Panc1 (cell line): ENCODE results near the gene ECT2. TPM values are rescaled to one million over a fixed set of nuclear protein-coding genes. Genes with fewer than 3 reads are reported as not detected.

Source experiments
- ATAC-seq: fragments of 200-7000 bp; cut with Tn5 transposase; 2 replicates; pipeline ENCODE4 v1.9.1; 2020; ENCODE audit warnings: mild to moderate bottlenecking, moderate library complexity
- BruUV-seq: library from RNA; stranded (reverse); fragments of 400-500 nt; replicated peaks from 2 replicates; lab custom pipeline; 2021; lab: Mats Ljungman, UMichigan
- CTCF ChIA-PET: fragments of 300-600 bp; sonication (Branson Sonifier 250); formaldehyde crosslinking; loops from one replicate; lab custom pipeline; 2022; ENCODE audit warnings: antibody characterized with exemption; lab: Charles Lee
- POLR2A ChIA-PET: fragments of 300-600 bp; sonication (Branson Sonifier 250); formaldehyde crosslinking; loops from one replicate; lab custom pipeline; 2022; ENCODE audit warnings: antibody characterized with exemption; lab: Charles Lee
- DNase-seq: peaks from one replicate; pipeline ENCODE4 v3.0.0-alpha.2; 2010; ENCODE audit warnings: low read depth, low spot score
- H3K27ac ChIP-seq: 2 replicates; pipeline ENCODE4 v1.5.1; 2011; ENCODE audit warnings: mild to moderate bottlenecking, low read length, inconsistent platforms
- H3K27me3 ChIP-seq: fragments of 200-500 bp; sonication (Bioruptor generic); 2 replicates; pipeline ENCODE4 v1.6.0; 2014; ENCODE audit warnings: low read length, inconsistent platforms; ENCODE audit not compliant: control insufficient read depth, insufficient read depth
- H3K36me3 ChIP-seq: fragments of 200-500 bp; sonication (Bioruptor generic); 2 replicates; pipeline ENCODE4 v1.5.1; 2014; ENCODE audit warnings: inconsistent platforms, mild to moderate bottlenecking, low read length, moderate library complexity; ENCODE audit not compliant: control insufficient read depth, insufficient read depth
- H3K4me1 ChIP-seq: 2 replicates; pipeline ENCODE4 v1.5.1; 2011; ENCODE audit warnings: inconsistent platforms, mild to moderate bottlenecking, low read length, moderate library complexity; ENCODE audit not compliant: control insufficient read depth, insufficient read depth
- H3K4me3 ChIP-seq, 2 experiments: 2 replicates each; pipeline ENCODE4 v1.5.1; 2011 to 2012; ENCODE audit warnings: low read depth in 2 of 2, low read length in 2 of 2, mild to moderate bottlenecking in 2 of 2, inconsistent platforms in 1 of 2, moderate library complexity in 1 of 2
- H3K9me3 ChIP-seq: fragments of 200-500 bp; sonication (Bioruptor generic); 2 replicates; pipeline ENCODE4 v1.5.1; 2014; ENCODE audit warnings: low read depth, mild to moderate bottlenecking, inconsistent platforms, low read length, moderate library complexity; ENCODE audit not compliant: control insufficient read depth, insufficient read depth
- CTCF ChIP-seq: fragments of 450-650 bp; IDR thresholded peaks from 2 replicates; pipeline ENCODE4 v1.5.1; 2017; ENCODE audit warnings: mild to moderate bottlenecking
- POLR2AphosphoS5 ChIP-seq: IDR thresholded peaks from 2 replicates; pipeline ENCODE4 v1.6.1; 2012; ENCODE audit warnings: mild to moderate bottlenecking, low read depth, low read length, moderate library complexity
- SIN3A ChIP-seq: IDR thresholded peaks from 2 replicates; pipeline ENCODE4 v1.6.1; 2012; ENCODE audit warnings: low read depth, mild to moderate bottlenecking, low read length, moderate library complexity, borderline replicate concordance; ENCODE audit not compliant: insufficient read depth
- TCF7L2 ChIP-seq: IDR thresholded peaks from 2 replicates; pipeline ENCODE4 v1.6.1; 2011; ENCODE audit warnings: mild to moderate bottlenecking, low read depth, low read length, inconsistent platforms
- in situ Hi-C: cut with HindIII; loops from 2 replicates; pipeline ENCODE4 v1.10.0; 2016; ENCODE audit warnings: low sequenced_read_pairs, low pct_unique_long_range_greater_than_20kb
- intact Hi-C: fragments of 100-400 bp; cut with micrococcal nuclease; formaldehyde crosslinking; loops from one replicate; pipeline ENCODE4 v1.10.0; 2022; ENCODE audit not compliant: unreplicated experiment
- total RNA-seq: library from RNA; stranded (reverse); gene quantifications from one replicate; pipeline ENCODE4 v1.2.1, GENCODE V29; 2021; ENCODE audit not compliant: unreplicated experiment
- TF ChIP-seq, protein P1 (sequence below), 2 experiments: IDR thresholded peaks; 2 replicates each; pipeline ENCODE4 v1.6.1; 2011 to 2012; ENCODE audit warnings: low read depth in 2 of 2, control low read depth in 1 of 2, low read length in 1 of 2, mild to moderate bottlenecking in 1 of 2, moderate library complexity in 1 of 2; ENCODE audit not compliant: insufficient read depth in 1 of 2

ECT2 gene
- total RNA-seq, 1 experiment from 2014 or later: 102 TPM

DNA sequence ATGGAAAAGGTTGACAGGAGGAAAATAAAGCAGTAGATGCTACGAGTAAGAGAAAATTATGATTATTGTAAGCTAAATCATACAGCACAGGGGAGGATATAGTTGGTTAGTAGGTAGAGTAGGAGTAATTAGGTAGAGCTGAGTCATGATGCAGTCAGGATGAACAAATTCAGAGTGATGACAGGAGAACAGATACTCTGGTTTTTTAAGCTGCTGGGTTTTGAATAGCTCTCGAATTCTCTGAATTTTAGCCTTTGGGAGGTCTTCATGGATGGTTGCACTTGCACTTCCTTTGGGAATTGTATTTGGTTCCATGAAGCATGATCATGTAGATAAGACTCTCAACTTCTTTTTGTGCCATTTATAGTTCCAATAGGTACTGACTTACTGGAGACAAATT is 96.2 kb downstream of the ECT2 start:
- ATAC-seq (no peak), DNase-seq (no peak)
- no peaks in the 10 kb centered on the region for H3K36me3 ChIP-seq
- no peak for TF ChIP-seq CTCF
- TF ChIP-seq TCF7L2: no peak
- no peak for TF ChIP-seq SIN3A
- TF ChIP-seq POLR2AphosphoS5: no peak
- TF ChIP-seq, protein P1, sequence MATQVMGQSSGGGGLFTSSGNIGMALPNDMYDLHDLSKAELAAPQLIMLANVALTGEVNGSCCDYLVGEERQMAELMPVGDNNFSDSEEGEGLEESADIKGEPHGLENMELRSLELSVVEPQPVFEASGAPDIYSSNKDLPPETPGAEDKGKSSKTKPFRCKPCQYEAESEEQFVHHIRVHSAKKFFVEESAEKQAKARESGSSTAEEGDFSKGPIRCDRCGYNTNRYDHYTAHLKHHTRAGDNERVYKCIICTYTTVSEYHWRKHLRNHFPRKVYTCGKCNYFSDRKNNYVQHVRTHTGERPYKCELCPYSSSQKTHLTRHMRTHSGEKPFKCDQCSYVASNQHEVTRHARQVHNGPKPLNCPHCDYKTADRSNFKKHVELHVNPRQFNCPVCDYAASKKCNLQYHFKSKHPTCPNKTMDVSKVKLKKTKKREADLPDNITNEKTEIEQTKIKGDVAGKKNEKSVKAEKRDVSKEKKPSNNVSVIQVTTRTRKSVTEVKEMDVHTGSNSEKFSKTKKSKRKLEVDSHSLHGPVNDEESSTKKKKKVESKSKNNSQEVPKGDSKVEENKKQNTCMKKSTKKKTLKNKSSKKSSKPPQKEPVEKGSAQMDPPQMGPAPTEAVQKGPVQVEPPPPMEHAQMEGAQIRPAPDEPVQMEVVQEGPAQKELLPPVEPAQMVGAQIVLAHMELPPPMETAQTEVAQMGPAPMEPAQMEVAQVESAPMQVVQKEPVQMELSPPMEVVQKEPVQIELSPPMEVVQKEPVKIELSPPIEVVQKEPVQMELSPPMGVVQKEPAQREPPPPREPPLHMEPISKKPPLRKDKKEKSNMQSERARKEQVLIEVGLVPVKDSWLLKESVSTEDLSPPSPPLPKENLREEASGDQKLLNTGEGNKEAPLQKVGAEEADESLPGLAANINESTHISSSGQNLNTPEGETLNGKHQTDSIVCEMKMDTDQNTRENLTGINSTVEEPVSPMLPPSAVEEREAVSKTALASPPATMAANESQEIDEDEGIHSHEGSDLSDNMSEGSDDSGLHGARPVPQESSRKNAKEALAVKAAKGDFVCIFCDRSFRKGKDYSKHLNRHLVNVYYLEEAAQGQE (IDR thresholded peaks at IDR 0.05; ENCODE audit: insufficient read depth in 1 of 2, low read depth in 2 of 2, low read length in 1 of 2): no peak
- H3K27ac ChIP-seq: no peak overlapping the region
- peaks cover 5% of the 10 kb centered on the region for H3K27me3 ChIP-seq
- CTCF ChIA-PET: no interaction called here
- H3K4me1 ChIP-seq: no peaks in the 10 kb centered on the region
- in situ Hi-C loops (no loop called here), intact Hi-C loops (no loop called here)
- BruUV-seq: no TSS peak
- no peaks in the 10 kb centered on the region for H3K9me3 ChIP-seq
- no peak overlapping the region for H3K4me3 ChIP-seq
- POLR2A ChIA-PET: no interaction called here

DNA sequence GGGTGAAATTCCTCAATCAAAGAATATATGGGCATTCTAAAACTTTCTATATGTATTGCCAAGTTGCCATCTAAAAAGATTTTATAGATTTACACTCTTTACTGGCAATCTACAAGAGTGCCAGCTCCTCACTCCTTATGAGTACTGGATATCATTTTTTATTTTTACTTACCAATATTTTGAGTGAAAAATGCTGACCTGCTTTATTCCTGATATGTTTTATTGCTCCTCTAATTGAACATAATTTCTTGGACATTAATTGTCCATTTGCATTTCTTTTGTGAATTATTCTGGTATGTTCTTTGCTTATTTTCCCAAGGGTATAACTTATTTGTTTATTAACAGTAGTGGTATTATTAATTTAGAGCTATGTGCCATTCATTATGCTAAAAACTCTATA is 96.8 kb downstream of the ECT2 start:
- in situ Hi-C loops: no loop called here
- no peak overlapping the region for H3K4me3 ChIP-seq
- H3K4me1 ChIP-seq: no peaks in the 10 kb centered on the region
- H3K9me3 ChIP-seq: no peaks in the 10 kb centered on the region
- BruUV-seq: no TSS peak
- no peak for DNase-seq
- ATAC-seq: no peak
- TF ChIP-seq SIN3A: no peak
- no peak for TF ChIP-seq TCF7L2
- TF ChIP-seq POLR2AphosphoS5: no peak
- TF ChIP-seq, protein P1 (IDR thresholded peaks at IDR 0.05; ENCODE audit: insufficient read depth in 1 of 2, low read depth in 2 of 2, low read length in 1 of 2): no peak
- no peak for TF ChIP-seq CTCF
- ChIA-PET CTCF (no interaction called here), POLR2A (no interaction called here)
- no peak overlapping the region for H3K27ac ChIP-seq
- intact Hi-C loops: no loop called here
- H3K36me3 ChIP-seq: no peaks in the 10 kb centered on the region
- H3K27me3 ChIP-seq: peaks cover 8% of the 10 kb centered on the region
